Central memory CD8-positive, alpha-beta T cell (primary cell): ENCODE results near the gene SLC16A1.

ENCODE experiments used
- ATAC-seq: fragments of 150-1000 bp; cut with Tn5 transposase; replicated peaks from 2 replicates; pipeline ENCODE4 v1.10.0; 2022; ENCODE audit warnings: mild to moderate bottlenecking, moderate FRiP score, moderate number of reproducible peaks; ENCODE audit not compliant: poor library complexity, severe bottlenecking; ENCODE audit errors: extremely low read depth
- DNase-seq, 2 donors: peaks; one replicate each; pipeline ENCODE4 v3.0.0; 2021; ENCODE audit warnings: low spot score in 2 of 2
- H3K27ac Mint-ChIP-seq: one replicate; pipeline ENCODE4 v1.8.0; 2022; ENCODE audit warnings: low read depth, mild to moderate bottlenecking, moderate library complexity, mixed read lengths
- H3K27me3 Mint-ChIP-seq: one replicate; pipeline ENCODE4 v1.8.0; 2022; ENCODE audit warnings: mixed read lengths
- H3K36me3 Mint-ChIP-seq: one replicate; pipeline ENCODE4 v1.8.0; 2022; ENCODE audit warnings: mild to moderate bottlenecking, moderate library complexity, mixed read lengths; ENCODE audit not compliant: insufficient read depth
- H3K4me1 Mint-ChIP-seq: one replicate; pipeline ENCODE4 v1.8.0; 2022; ENCODE audit warnings: mixed read lengths
- H3K4me3 Mint-ChIP-seq: one replicate; pipeline ENCODE4 v1.8.0; 2022; ENCODE audit warnings: mild to moderate bottlenecking, moderate library complexity, mixed read lengths
- H3K9me3 Mint-ChIP-seq: one replicate; pipeline ENCODE4 v1.8.0; 2022; ENCODE audit warnings: mixed read lengths

SLC16A1 gene

GRCh38 chr1:112957133-112957812 lies 1.3 kb upstream of the SLC16A1 start:
- peak in 1 of 2 donors; percentile 23 for DNase-seq
- peaks cover 48% of the 10 kb centered on the region for H3K4me1 Mint-ChIP-seq
- H3K27ac Mint-ChIP-seq: peak overlapping the region; percentile 96
- no peaks in the 10 kb centered on the region for H3K27me3 Mint-ChIP-seq
- no peaks in the 10 kb centered on the region for H3K9me3 Mint-ChIP-seq
- peak overlapping the region; percentile 97 for H3K4me3 Mint-ChIP-seq
- H3K36me3 Mint-ChIP-seq: peaks cover 7% of the 10 kb centered on the region
- ATAC-seq: peak; percentile 54

- H3K4me1 Mint-ChIP-seq: peaks cover 48% of the 10 kb centered on the region
- H3K27ac Mint-ChIP-seq: peak overlapping the region; percentile 96
- H3K27me3 Mint-ChIP-seq: no peaks in the 10 kb centered on the region
- ATAC-seq: peak; percentile 21
- H3K4me3 Mint-ChIP-seq: peak overlapping the region; percentile 97
- DNase-seq: peak; percentile 13 to 24
- H3K9me3 Mint-ChIP-seq: no peaks in the 10 kb centered on the region
- peaks cover 7% of the 10 kb centered on the region for H3K36me3 Mint-ChIP-seq
Observed at GRCh38 chr1:112956544-112957132, 642 bp upstream of the SLC16A1 start.

DNA sequence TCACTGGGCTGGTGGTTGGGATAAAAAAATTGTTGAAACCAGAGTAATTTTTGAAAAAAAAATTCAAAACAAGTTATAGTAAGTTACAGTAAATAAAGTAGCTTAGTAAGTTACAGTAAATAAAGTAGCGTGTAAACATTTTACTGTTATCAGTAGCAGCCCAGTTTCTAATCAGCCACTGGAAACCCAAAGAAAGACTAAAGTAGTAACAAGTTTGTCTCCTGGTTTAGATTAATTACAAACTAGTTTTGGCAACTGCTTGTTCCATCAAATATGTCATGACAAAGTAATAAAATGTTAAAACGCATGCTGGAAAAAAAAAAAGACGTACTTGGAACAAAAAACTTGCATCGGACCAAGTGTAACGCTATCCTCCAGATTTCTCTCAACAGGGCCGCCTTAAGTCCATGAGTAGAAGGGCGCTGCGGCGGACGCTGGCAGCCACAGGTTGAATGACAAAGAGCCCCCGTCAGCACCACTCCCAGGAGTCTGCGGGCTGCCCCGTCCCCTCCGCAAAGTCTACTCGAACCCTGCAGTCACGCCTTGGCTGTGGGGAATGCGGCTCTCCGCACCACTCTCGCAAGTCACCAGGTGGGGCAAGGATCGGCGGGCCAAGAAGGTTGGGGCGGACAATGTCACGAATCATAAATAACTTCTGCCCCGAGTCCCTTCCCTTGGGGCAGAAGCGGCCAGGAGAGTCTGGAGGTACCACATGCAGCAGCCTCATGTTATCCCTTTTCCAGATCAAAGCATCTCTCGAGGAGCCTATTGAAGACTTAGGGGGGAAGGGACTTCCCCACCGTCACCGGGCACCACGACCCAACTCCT lies 837 bp downstream of the SLC16A1 start:
- Mint-ChIP-seq H3K4me1 (peaks cover 38% of the 10 kb centered on the region), H3K9me3 (no peaks in the 10 kb centered on the region), H3K27me3 (no peaks in the 10 kb centered on the region), H3K4me3 (peak overlapping the region; percentile 97), H3K27ac (peak overlapping the region; percentile 96), H3K36me3 (peaks cover 4% of the 10 kb centered on the region)
- peak; percentile 21 to 25 for DNase-seq
- peak; percentile 20 for ATAC-seq

GRCh38 chr1:112954017-112954650 lies 1.9 kb downstream of the SLC16A1 start:
- DNase-seq: no peak
- Mint-ChIP-seq H3K27ac (no peak overlapping the region), H3K27me3 (no peaks in the 10 kb centered on the region), H3K36me3 (peaks cover 4% of the 10 kb centered on the region), H3K9me3 (no peaks in the 10 kb centered on the region), H3K4me3 (peak overlapping the region; percentile 97), H3K4me1 (peaks cover 31% of the 10 kb centered on the region)
- no peak for ATAC-seq

GRCh38 chr1:112950426-112950825 lies 5.6 kb downstream of the SLC16A1 start:
- Mint-ChIP-seq H3K27me3 (no peaks in the 10 kb centered on the region), H3K4me1 (peaks cover 15% of the 10 kb centered on the region), H3K36me3 (no peaks in the 10 kb centered on the region), H3K4me3 (no peak overlapping the region), H3K27ac (no peak overlapping the region), H3K9me3 (no peaks in the 10 kb centered on the region)
- no peak for DNase-seq
- ATAC-seq: no peak

GRCh38 chr1:112946683-112947082 lies 9.3 kb downstream of the SLC16A1 start:
- no peaks in the 10 kb centered on the region for H3K9me3 Mint-ChIP-seq
- no peak overlapping the region for H3K27ac Mint-ChIP-seq
- no peaks in the 10 kb centered on the region for H3K27me3 Mint-ChIP-seq
- no peak for ATAC-seq
- no peaks in the 10 kb centered on the region for H3K36me3 Mint-ChIP-seq
- DNase-seq: no peak
- no peak overlapping the region for H3K4me3 Mint-ChIP-seq
- H3K4me1 Mint-ChIP-seq: no peaks in the 10 kb centered on the region

DNA sequence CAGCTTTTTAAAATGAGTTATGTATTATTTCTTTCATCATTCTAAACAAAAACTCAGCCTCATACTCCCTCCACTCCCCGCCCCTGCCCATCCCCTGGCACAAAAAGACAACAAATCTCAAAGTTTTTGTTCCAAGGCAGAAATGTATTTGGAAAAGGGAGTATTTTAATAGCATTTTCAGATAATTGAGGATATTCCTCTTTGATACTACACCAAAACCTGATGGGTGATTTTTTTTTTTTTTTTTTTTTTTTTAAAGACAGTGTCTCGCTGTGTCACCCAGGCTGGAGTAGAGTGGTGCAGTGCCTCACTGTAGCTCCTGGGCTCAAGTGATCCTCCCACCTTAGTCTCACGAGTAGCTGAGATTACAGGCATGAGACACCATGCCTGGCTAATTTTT lies 16.2 kb downstream of the SLC16A1 start:
- Mint-ChIP-seq H3K27ac (no peak overlapping the region), H3K36me3 (peaks cover 2% of the 10 kb centered on the region), H3K9me3 (no peaks in the 10 kb centered on the region), H3K4me1 (no peaks in the 10 kb centered on the region), H3K27me3 (no peaks in the 10 kb centered on the region), H3K4me3 (no peak overlapping the region)
- DNase-seq: no peak
- ATAC-seq: no peak

- DNase-seq (no peak), ATAC-seq (no peak)
- no peak overlapping the region for H3K4me3 Mint-ChIP-seq
- peaks cover 3% of the 10 kb centered on the region for H3K36me3 Mint-ChIP-seq
- no peak overlapping the region for H3K27ac Mint-ChIP-seq
- no peaks in the 10 kb centered on the region for H3K27me3 Mint-ChIP-seq
- H3K4me1 Mint-ChIP-seq: no peaks in the 10 kb centered on the region
- no peaks in the 10 kb centered on the region for H3K9me3 Mint-ChIP-seq
Observed at GRCh38 chr1:112938210-112938609, 17.8 kb downstream of the SLC16A1 start.

DNA sequence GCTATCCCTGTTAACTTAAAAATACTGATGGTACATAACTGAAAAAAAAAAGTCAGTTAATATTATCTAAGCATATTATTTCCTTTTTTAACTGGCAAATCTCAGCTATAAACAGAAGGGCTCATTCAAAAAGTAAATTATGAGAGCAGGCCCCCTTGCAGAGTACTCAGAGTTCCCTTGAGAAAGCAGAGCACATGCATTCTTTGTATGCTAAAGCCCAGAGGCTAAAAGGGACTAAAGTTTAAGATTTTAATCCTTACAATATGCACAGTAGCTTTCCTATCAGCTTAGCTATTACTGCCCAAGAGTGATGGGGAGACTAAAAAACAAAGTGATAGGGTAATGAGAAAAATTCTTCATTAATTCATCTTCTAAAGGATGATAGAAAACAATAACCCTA lies 18.5 kb downstream of the SLC16A1 start:
- peak overlapping the region; percentile 13 for H3K27ac Mint-ChIP-seq
- no peak for ATAC-seq
- no peak overlapping the region for H3K4me3 Mint-ChIP-seq
- no peaks in the 10 kb centered on the region for H3K9me3 Mint-ChIP-seq
- no peak for DNase-seq
- peaks cover 3% of the 10 kb centered on the region for H3K36me3 Mint-ChIP-seq
- H3K27me3 Mint-ChIP-seq: no peaks in the 10 kb centered on the region
- H3K4me1 Mint-ChIP-seq: no peaks in the 10 kb centered on the region

GRCh38 chr1:112937070-112937469 lies 18.9 kb downstream of the SLC16A1 start:
- no peaks in the 10 kb centered on the region for H3K4me1 Mint-ChIP-seq
- H3K27ac Mint-ChIP-seq: no peak overlapping the region
- DNase-seq (no peak), ATAC-seq (no peak)
- H3K27me3 Mint-ChIP-seq: no peaks in the 10 kb centered on the region
- no peaks in the 10 kb centered on the region for H3K9me3 Mint-ChIP-seq
- H3K4me3 Mint-ChIP-seq: no peak overlapping the region
- peaks cover 3% of the 10 kb centered on the region for H3K36me3 Mint-ChIP-seq

GRCh38 chr1:112935461-112936111 lies 20.4 kb downstream of the SLC16A1 start:
- no peaks in the 10 kb centered on the region for H3K9me3 Mint-ChIP-seq
- no peak overlapping the region for H3K27ac Mint-ChIP-seq
- H3K4me1 Mint-ChIP-seq: no peaks in the 10 kb centered on the region
- no peak for DNase-seq
- H3K27me3 Mint-ChIP-seq: no peaks in the 10 kb centered on the region
- H3K4me3 Mint-ChIP-seq: no peak overlapping the region
- H3K36me3 Mint-ChIP-seq: peaks cover 3% of the 10 kb centered on the region
- no peak for ATAC-seq

DNA sequence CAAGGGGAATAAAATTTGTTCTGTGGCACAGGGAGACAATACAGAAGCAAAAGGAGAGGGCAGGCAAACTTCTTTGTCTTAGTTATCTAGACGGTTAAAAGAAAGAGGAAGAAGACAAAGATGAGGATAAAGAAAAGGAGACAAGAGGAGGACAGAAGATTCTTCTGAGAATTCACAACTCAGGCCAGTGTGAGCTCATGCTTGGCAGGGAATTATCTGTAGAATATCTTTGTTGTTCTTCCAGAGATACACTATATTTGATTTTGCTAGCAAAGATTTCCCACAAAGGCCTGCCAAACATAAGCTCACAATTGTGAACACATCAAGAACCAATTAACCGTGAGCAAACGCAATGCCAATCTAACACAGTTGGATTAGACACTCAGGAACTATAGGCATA lies 21.4 kb downstream of the SLC16A1 start:
- Mint-ChIP-seq H3K9me3 (no peaks in the 10 kb centered on the region), H3K36me3 (peaks cover 2% of the 10 kb centered on the region), H3K4me1 (no peaks in the 10 kb centered on the region), H3K27me3 (no peaks in the 10 kb centered on the region), H3K4me3 (no peak overlapping the region), H3K27ac (peak overlapping the region; percentile 21)
- no peak for ATAC-seq
- DNase-seq: no peak
